ENCODE measurements around the gene MACROD2.

DNA sequence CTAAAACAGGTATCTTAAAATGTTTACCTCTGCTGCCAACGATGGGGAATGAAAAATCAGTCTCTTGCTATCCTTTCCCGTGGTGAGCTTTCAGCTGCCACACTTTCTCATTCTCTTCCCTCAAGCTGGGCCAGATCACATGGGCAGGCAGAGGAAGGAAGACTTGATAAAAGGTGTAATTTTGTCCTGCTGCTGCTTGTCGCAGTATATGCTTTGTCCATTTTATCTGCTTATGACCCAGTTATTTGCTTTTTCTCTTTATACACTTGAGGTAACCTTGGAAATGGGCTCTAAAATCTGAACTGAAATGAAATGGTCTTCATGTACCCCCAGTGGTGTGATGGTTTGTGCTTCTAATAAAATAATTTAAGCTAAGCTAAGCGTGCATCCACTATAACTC, 1038.0 kb downstream of the MACROD2 start:
- TF ChIP-seq POLR2AphosphoS5 (IDR thresholded peaks at IDR 0.05; ENCODE audit: low read depth, low read length) (no peak), REST (IDR thresholded peaks at IDR 0.05; ENCODE audit: insufficient read depth in 1 of 2, low read depth in 2 of 2, low read length in 2 of 2) (no peak), SIN3A (IDR thresholded peaks at IDR 0.05; ENCODE audit: borderline replicate concordance, insufficient read depth, low read length) (no peak), TAF1 (IDR thresholded peaks at IDR 0.05; ENCODE audit: borderline replicate concordance, insufficient read depth, low read length) (no peak)
